NCI-H446 (cell line): ENCODE data around the gene UBASH3B.
A peak's percentile ranks its signal among the peaks of the same experiment; 100 is the strongest.

Source experiments
- DNase-seq, 2 experiments: peaks; one replicate each; lab custom pipeline; 2025; lab: John Stamatoyannopoulos, UW

The UBASH3B gene

DNA sequence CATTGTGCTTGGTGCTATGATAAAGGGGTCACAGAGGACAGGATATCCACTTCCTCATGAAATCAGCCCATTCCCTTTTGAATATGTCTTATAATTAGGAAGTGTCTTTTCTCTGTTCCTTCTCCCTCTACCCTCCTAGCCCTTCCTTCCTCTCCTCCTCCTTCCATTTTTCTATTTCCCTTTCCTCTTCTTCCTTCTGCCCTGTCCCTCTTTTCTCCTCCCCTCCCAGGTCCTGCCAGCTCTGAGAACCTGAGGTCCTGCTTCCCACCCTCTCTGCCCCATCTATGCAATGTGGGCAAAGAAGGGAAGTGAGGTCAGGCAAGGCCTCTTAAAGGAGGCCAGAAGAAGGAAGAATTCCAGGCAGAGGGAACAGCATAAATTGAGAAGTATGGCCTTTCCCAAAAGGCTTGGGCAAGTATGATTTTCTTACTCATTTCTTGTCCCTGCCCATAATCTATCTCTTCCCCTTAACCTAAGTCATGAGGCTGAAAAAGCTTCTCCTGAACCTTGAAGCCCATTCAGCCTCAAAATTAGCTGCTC lies 7.7 kb upstream of the UBASH3B start:
- DNase-seq: no peak

DNA sequence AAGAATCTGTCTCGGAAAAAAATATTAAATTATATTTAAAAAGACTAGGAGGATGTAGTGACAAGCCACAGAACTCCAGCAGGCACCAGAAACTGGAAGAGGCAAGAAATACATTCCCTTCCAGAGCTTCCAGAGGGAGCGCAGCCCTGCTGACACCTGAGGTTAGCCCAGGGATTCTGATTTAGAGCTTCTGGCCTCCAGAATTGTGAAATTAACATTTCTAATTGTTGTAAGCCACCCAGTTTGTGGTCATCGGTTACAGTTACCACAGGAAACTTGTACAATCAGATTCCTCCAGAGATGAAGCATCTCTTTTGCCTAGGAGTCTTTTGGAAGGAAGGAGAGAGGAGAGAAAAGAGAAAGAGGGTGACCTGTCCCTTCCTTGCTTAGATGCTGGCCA lies 6.4 kb upstream of the UBASH3B start:
- DNase-seq: no peak

GRCh38 chr11:122650619-122651018 lies 4.9 kb upstream of the UBASH3B start:
- DNase-seq: no peak

- DNase-seq: no peak
Observed at GRCh38 chr11:122652495-122652894, 3.0 kb upstream of the UBASH3B start.

GRCh38 chr11:122653916-122654585 lies 1.5 kb upstream of the UBASH3B start:
- DNase-seq: no peak

- DNase-seq: peak; percentile 24 to 60
Observed at GRCh38 chr11:122656073-122656630, 630 bp downstream of the UBASH3B start.

- DNase-seq: no peak
Observed at GRCh38 chr11:122656631-122657101, 1.1 kb downstream of the UBASH3B start.

DNA sequence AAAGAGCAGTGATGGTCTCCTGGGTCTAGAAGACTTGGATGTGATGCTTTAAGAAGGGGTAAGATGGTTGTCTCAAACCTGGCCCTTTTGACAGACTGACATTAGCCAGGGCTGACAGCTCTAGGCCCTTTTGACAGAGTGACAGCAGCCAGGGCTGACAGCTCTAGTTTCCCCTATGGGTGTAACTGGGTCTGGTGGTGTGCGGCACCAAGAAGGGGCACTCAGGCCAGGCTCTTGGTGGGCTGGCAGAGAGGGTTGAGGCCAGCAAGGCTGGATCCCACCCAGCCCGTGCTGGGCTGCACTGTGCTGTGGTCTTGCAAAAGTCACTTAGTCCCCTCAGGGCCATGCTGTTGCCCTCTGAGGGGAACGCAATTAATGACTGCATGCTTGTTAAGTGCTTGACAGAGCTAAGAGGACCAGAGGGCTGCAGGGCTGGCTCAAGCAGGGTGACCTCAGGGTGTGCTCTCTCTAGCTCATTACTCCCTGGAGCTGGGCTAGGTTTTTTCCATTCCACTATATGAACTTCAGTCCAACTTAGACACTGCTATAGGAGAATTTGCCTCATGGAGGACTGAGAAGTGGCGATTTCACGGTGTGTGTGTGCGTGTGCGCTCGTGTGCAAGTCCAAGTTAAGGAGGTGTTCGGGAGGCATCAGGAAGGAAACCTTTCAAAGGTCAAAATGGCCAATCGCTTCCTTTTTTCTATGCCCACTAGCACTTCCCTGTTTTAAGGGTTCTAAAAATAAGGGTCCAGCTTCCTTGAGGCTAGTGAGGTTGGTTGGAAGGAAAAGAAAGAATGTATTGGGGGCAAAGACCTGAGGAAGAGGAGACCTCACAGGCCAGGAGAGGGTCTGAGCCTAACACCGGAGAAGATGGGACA lies 4.4 kb downstream of the UBASH3B start:
- DNase-seq: no peak

- peak; percentile 94 to 95 for DNase-seq
Observed at GRCh38 chr11:122661182-122661945, 5.8 kb downstream of the UBASH3B start.

DNA sequence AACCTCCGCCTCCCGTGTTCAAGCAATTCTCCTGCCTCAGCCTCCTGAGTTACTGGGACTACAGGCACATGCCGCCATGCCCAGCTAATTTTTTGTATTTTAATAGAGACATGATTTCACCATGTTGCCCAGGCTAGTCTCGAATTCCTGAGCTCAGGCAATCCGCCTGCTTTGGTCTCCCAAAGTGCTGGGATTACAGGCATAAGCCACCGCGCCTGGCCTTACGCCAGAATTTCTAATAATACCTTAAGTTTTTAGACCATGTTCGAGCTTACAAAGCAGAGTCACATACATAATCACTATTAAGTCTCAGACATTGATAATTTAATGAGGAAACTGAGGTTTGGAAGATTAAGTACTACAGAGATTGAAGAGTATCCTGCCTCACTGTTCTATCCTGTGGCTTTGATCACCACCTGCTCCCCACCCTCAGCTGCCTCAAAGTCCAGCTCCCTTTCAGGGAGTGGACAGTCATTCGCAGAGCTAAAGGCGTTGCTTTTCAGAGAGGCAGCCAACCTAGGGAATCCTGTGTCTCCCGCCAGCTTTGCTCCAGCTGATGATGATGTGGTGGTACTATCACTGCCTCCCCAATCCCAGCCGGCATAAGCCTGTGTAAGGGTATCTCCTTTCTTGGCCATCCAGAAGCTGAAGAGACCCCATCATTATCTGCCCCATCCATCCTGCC lies 7.7 kb downstream of the UBASH3B start:
- DNase-seq: no peak

GRCh38 chr11:122663764-122664163 lies 8.2 kb downstream of the UBASH3B start:
- DNase-seq: no peak

DNA sequence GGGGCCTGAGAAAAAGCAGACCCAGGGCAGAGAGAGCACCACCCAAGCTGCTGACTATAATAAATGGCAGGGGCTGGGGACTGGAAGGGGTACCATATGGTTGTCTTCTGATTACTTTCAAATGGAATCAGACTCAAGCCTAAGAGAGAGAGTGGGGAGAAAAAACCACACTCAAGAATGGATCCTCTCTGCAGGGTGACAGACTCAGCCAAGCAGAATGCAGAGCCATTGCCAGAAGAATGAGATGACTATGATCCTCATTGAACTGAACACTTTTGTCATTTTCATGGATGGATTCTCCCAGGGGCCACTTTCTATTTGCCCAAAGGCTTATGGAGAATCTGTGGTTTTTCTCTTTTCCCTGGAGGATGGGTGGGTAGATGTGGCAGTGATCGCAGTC lies 8.7 kb downstream of the UBASH3B start:
- DNase-seq: peak in 1 of 2 experiments; percentile 31

- DNase-seq: no peak
Observed at GRCh38 chr11:122665861-122666260, 10.3 kb downstream of the UBASH3B start.

DNA sequence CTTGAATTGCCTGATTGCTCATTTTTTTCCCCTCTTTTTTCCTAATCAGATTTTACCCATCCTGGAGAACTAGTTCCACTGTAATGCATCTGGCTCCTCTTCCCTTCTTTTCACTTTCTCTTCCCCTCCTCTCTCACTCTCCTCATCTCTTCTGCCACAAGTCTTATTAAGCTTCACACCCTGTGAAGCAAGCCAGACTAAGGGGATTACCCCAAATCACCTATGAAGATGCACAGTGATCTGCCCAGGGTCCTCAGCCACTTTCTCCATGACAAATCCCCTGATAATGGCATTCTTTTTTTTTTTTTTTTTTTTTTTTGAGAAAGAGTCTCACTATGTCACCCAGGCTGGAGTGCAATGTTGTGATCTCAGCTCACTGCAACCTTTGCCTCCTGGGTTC lies 11.2 kb downstream of the UBASH3B start:
- no peak for DNase-seq

DNA sequence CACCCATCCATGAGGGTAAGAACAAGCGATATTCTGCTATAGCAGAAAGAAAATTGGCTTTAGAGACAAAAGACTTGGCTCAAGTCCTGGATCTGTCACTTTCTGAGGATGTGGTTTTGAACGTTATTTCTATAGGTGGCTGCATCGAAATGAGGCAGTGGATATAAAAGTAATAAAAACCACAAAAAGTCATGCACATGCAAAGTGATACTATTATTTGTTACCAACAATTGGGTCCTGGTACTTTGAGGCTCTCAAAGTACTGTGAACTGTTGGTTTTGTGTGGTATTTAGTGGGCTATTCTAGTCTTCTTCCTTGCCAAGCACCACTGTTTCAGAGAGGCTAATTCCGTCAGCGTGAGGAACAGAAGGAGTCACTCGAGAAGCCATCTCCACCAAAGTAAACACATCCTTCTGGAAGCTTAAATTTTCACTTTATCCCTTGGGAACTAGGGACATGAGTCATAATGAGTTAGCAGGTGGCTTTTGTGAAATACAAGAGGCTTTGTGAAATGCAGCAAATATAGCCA lies 13.1 kb downstream of the UBASH3B start:
- peak; percentile 78 to 94 for DNase-seq

DNA sequence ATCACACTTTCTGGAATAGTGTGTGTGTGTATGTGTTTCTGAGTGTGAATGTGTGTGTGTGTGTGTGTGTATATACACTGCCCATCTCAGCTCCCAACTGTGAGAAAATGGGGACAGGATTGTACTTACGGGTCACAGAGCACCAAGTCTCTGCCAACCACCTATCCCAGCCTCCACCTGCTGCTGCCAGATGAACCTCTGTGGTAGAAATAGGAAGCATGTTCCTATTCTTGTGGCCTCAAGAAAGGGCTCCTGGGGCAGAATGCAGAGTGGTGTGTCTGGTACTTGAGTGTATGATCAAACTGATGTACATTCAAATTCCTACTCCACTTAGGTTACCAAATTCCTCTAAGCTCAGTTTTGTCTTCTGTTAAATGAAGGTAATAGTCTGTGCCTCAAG lies 14.6 kb downstream of the UBASH3B start:
- DNase-seq: no peak

- DNase-seq: no peak
Observed at GRCh38 chr11:122671400-122671891, 15.9 kb downstream of the UBASH3B start.

- no peak for DNase-seq
Observed at GRCh38 chr11:122672892-122673291, 17.4 kb downstream of the UBASH3B start.

DNA sequence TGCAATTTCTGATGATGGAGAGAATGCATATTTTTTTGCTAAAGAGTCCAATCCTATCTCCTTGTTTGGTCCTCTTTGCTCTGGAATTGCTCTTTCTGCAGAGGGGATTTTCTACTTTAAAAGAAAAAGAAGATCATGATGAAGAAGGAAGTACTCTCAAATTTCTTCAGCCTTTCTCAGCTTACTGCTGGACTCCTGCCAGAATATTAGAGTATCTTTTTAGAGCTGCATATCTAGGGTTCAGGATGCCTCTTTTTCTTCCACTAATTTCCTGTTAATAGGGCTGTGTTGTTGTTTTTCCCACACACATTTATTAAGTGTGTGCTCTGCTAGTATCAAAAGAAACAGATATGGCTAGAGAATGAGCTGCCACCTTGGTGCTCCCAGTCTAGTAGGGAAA lies 18.2 kb downstream of the UBASH3B start:
- DNase-seq: peak in 1 of 2 experiments; percentile 35

GRCh38 chr11:122676638-122677037 lies 21.1 kb downstream of the UBASH3B start:
- no peak for DNase-seq

GRCh38 chr11:122677256-122677655 lies 21.7 kb downstream of the UBASH3B start:
- no peak for DNase-seq
